Neural progenitor cell (in vitro differentiated cells): ENCODE results near the gene GNG4.

Source experiments
- CTCF ChIP-seq: fragments of 200-600 bp; sonication (generic); IDR thresholded peaks from 2 replicates; pipeline ENCODE4 v1.5.1; 2017; ENCODE audit warnings: antibody characterized with exemption, mild to moderate bottlenecking
- EZH2 ChIP-seq: fragments of 200-600 bp; sonication (generic); IDR thresholded peaks from 2 replicates; pipeline ENCODE4 v1.6.1; 2017; ENCODE audit warnings: antibody characterized with exemption, mild to moderate bottlenecking, moderate library complexity
- EZH2phosphoT487 ChIP-seq: fragments of 200-600 bp; sonication (generic); IDR thresholded peaks from 2 replicates; pipeline ENCODE4 v1.6.1; 2017; ENCODE audit warnings: antibody characterized with exemption

DNA sequence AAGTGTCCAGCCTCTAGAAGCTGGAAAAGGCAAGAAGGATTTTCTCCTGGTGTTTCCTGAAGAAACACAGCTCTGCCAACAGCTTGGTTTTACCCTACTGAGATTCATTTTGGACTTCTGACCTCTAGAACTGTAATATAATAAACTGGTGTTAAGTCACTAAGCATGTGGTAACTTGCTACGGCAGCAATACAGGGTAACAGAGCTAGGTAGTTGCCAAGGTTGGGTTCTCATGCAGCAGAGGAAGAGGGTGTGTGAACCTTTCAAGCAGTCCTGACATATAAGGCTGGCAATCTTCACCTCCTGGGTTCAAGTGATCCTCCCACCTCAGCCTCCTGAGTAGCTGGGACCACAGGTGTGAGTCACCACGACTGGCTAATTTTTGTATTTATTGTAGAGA is 36.0 kb downstream of the GNG4 start:
- no peak for TF ChIP-seq CTCF
- no peak for TF ChIP-seq EZH2phosphoT487
- TF ChIP-seq EZH2, result no peak
